ENCODE results near the gene JAK3. TPM values are rescaled to one million over a fixed set of nuclear protein-coding genes. Genes with fewer than 3 reads are reported as not detected.
A peak's percentile ranks its signal among the peaks of the same experiment; 100 is the strongest.

Gene JAK3
- total and polyA plus RNA-seq, 7 experiments from 2014 or later, result 125 to 296 (median 169) TPM

GRCh38 chr19:17837972-17838371 is 9.8 kb downstream of the JAK3 start:
- intact Hi-C loops (cut with micrococcal nuclease), result no loop called here
- Mint-ChIP-seq H3K36me3 (peaks cover 17 to 56% (median 26%) of the 10 kb centered on the region in 5 donors), H3K4me3 (no peak overlapping the region), H3K9me3 (peaks cover 0 to 3% (median 0%) of the 10 kb centered on the region in 11 donors), H3K4me1 (peaks cover 14 to 47% (median 24%) of the 10 kb centered on the region in 7 donors), H3K27ac (peak overlapping the region in 5 of 9 donors; percentile 9 to 59 (median 39)), H3K27me3 (no peaks in the 10 kb centered on the region)
- H3K27ac ChIP-seq (ENCODE audit: low read depth, low read length), result peak overlapping the region; percentile 34
- ChIA-PET CTCF (interaction anchor here (0.7 kb wide), 1 partner anchor 50 kb away, joined by 6 read pairs; no protein-coding TSS in a partner anchor), POLR2A (interaction anchor here (1.3 kb wide), 1 partner anchor 21 kb away, joined by 4 read pairs; the partner anchor contains the start of gene RPL18A)
- peaks cover 0 to under 1% of the 10 kb centered on the region in 2 donors for H3K4me1 ChIP-seq (ENCODE audit: control insufficient read depth in 2 of 2, insufficient read depth in 2 of 2, low read length in 2 of 2)
- H3K36me3 ChIP-seq (ENCODE audit: control insufficient read depth in 2 of 3, insufficient read depth in 3 of 3, low read length in 3 of 3), result peaks cover 35 to 97% (median 49%) of the 10 kb centered on the region in 3 experiments
- H3K4me3 ChIP-seq (ENCODE audit: low read length), result no peak overlapping the region
- no peak for DNase-seq
- no peaks in the 10 kb centered on the region for H3K27me3 ChIP-seq (ENCODE audit: control insufficient read depth in 2 of 2, insufficient read depth in 2 of 2, low read length in 2 of 2)
- no peaks in the 10 kb centered on the region for H3K9me3 ChIP-seq (ENCODE audit: control insufficient read depth in 2 of 3, low read length in 3 of 3)
- ATAC-seq, result no peak

- Histone ChIP-seq H3K27me3 (ENCODE audit: control insufficient read depth in 2 of 2, insufficient read depth in 2 of 2, low read length in 2 of 2) (no peaks in the 10 kb centered on the region), H3K4me1 (ENCODE audit: control insufficient read depth in 2 of 2, insufficient read depth in 2 of 2, low read length in 2 of 2) (no peaks in the 10 kb centered on the region), H3K27ac (ENCODE audit: low read depth, low read length) (peak overlapping the region; percentile 33), H3K36me3 (ENCODE audit: control insufficient read depth in 2 of 3, insufficient read depth in 3 of 3, low read length in 3 of 3) (peaks cover 47 to 97% (median 57%) of the 10 kb centered on the region in 3 experiments), H3K9me3 (ENCODE audit: control insufficient read depth in 2 of 3, low read length in 3 of 3) (no peaks in the 10 kb centered on the region), H3K4me3 (ENCODE audit: low read length) (no peak overlapping the region)
- intact Hi-C loops (cut with micrococcal nuclease), result no loop called here
- H3K4me1 Mint-ChIP-seq, result peaks cover 14 to 45% (median 24%) of the 10 kb centered on the region in 7 donors
- ATAC-seq (no peak), DNase-seq (no peak)
- H3K4me3 Mint-ChIP-seq, result no peak overlapping the region
- POLR2A ChIA-PET, result interaction anchor here (0.6 kb wide), 1 partner anchor 23 kb away, joined by 3 read pairs; no protein-coding TSS in a partner anchor
- peak overlapping the region; percentile 0 to 83 (median 75) for H3K27ac Mint-ChIP-seq
- H3K36me3 Mint-ChIP-seq, result peaks cover 22 to 67% (median 26%) of the 10 kb centered on the region in 5 donors
- CTCF ChIA-PET, result no interaction called here
- H3K9me3 Mint-ChIP-seq, result peaks cover 0 to 5% (median 0%) of the 10 kb centered on the region in 11 donors
- H3K27me3 Mint-ChIP-seq, result no peaks in the 10 kb centered on the region
Measured at GRCh38 chr19:17836530-17836929, 11.3 kb downstream of the JAK3 start.

DNA sequence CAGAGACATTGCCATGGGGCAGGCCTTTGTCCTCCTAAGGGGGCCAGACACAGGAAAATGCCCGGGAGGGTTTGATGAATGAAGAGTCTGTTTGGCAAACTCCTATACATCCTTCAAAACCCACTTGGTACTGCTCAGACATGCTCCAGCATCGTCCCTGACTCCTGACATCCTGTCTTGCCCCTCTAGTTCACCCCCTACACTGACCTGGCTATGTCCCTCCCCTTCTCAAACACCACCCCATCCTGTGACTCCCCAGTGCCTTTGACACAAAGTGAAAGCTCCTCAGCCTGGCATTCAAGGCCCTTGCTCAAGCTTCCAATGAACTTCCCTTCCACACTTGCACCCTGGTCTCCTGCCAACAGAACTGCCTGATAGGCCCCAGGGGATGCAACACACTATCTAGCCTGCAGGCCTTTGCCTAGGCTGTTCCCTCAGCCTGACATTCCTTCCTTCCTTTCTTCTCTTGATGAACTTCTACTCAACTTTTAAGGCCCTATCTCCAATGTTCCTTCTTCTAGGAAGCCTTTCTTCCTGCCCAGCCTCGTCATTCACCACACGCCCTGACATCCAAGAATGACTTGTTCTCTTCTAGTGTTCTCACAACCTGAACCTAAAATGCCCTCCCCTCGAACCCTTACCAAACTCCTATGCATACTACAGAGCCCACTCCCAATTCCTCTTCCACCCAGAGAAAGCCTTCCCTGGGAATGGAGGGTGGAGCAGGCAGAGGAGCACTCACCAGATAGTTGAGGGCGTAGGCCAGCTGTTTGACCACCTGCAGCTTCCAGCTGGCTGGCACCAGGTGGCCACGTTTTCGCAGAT is 12.4 kb downstream of the JAK3 start:
- H3K4me1 Mint-ChIP-seq, result peaks cover 14 to 43% (median 19%) of the 10 kb centered on the region in 7 donors
- POLR2A ChIA-PET, result interaction anchor here (1.2 to 1.4 kb wide), 2 partner anchors 12 to 15 kb away, joined by 4 to 5 read pairs; partner anchors contain the start of gene JAK3
- intact Hi-C loops (cut with micrococcal nuclease), result no loop called here
- ATAC-seq (no peak), DNase-seq (no peak)
- H3K9me3 Mint-ChIP-seq, result peaks cover 0 to 5% (median 0%) of the 10 kb centered on the region in 11 donors
- CTCF ChIA-PET, result interaction anchor here (1.2 kb wide), 1 partner anchor 10 kb away, joined by 3 read pairs; no protein-coding TSS in a partner anchor
- Histone ChIP-seq H3K36me3 (ENCODE audit: control insufficient read depth in 2 of 3, insufficient read depth in 3 of 3, low read length in 3 of 3) (peaks cover 40 to 96% (median 53%) of the 10 kb centered on the region in 3 experiments), H3K27ac (ENCODE audit: low read depth, low read length) (peak overlapping the region; percentile 46), H3K27me3 (ENCODE audit: control insufficient read depth in 2 of 2, insufficient read depth in 2 of 2, low read length in 2 of 2) (no peaks in the 10 kb centered on the region), H3K9me3 (ENCODE audit: control insufficient read depth in 2 of 3, low read length in 3 of 3) (no peaks in the 10 kb centered on the region), H3K4me3 (ENCODE audit: low read length) (no peak overlapping the region), H3K4me1 (ENCODE audit: control insufficient read depth in 2 of 2, insufficient read depth in 2 of 2, low read length in 2 of 2) (no peaks in the 10 kb centered on the region)
- H3K36me3 Mint-ChIP-seq, result peaks cover 19 to 69% (median 22%) of the 10 kb centered on the region in 5 donors
- H3K4me3 Mint-ChIP-seq, result no peak overlapping the region
- H3K27me3 Mint-ChIP-seq, result no peaks in the 10 kb centered on the region
- H3K27ac Mint-ChIP-seq, result peak overlapping the region; percentile 22 to 91 (median 72)

DNA sequence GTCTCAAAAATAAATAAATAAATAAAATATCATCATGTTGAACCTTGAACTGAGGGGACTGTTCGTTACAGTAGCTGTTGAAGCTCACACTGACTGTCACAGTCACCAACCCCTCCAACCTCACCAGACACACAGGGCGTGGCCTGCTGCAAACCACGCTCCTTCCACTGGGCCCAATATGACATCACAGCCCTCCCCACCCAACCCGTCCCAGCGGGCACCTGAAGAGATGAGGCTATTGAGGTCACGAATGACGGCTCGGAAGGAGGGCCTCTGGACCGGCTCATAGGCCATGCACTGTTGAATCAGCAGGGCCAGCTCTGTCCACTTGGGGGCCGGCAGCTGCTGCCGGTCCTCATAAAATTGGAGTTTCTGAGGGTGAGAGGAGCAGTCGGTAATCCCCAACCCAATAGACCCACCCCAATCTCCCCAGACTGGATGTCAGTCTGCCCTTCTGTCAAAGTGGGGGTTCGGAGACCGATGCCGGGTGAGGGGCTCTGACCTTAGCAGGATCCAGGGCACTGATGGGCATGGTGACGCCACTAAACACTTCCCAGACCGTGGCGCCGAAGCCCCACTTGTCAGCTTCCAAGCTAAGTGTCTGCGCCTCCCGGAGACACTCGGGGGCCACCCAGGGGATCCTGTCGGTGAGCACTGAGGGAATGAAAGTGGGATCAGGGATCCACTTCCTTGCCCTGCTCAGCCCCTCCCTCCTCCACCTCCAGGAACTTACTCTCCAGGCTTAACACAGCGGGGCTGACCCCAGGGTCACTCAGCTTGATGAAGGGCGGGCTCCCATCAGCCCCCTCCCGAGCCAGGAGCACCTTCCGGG is 13.2 kb downstream of the JAK3 start:
- H3K4me3 Mint-ChIP-seq, result no peak overlapping the region
- intact Hi-C loops (cut with micrococcal nuclease), result no loop called here
- peak overlapping the region; percentile 46 for H3K27ac ChIP-seq (ENCODE audit: low read depth, low read length)
- no peak overlapping the region for H3K4me3 ChIP-seq (ENCODE audit: low read length)
- no peaks in the 10 kb centered on the region for H3K9me3 ChIP-seq (ENCODE audit: control insufficient read depth in 2 of 3, low read length in 3 of 3)
- H3K4me1 ChIP-seq (ENCODE audit: control insufficient read depth in 2 of 2, insufficient read depth in 2 of 2, low read length in 2 of 2), result no peaks in the 10 kb centered on the region
- CTCF ChIA-PET, result interaction anchor here (1.2 kb wide), 1 partner anchor 11 kb away, joined by 3 read pairs; no protein-coding TSS in a partner anchor
- peaks cover 18 to 69% (median 22%) of the 10 kb centered on the region in 5 donors for H3K36me3 Mint-ChIP-seq
- peaks cover 14 to 40% (median 18%) of the 10 kb centered on the region in 7 donors for H3K4me1 Mint-ChIP-seq
- peak overlapping the region in 4 of 9 donors; percentile 17 to 83 (median 26) for H3K27ac Mint-ChIP-seq
- no peak for DNase-seq
- no peak for ATAC-seq
- no peaks in the 10 kb centered on the region for H3K27me3 Mint-ChIP-seq
- peaks cover 33 to 96% (median 50%) of the 10 kb centered on the region in 3 experiments for H3K36me3 ChIP-seq (ENCODE audit: control insufficient read depth in 2 of 3, insufficient read depth in 3 of 3, low read length in 3 of 3)
- no peaks in the 10 kb centered on the region for H3K27me3 ChIP-seq (ENCODE audit: control insufficient read depth in 2 of 2, insufficient read depth in 2 of 2, low read length in 2 of 2)
- POLR2A ChIA-PET, result interaction anchor here (1.0 to 1.4 kb wide), 3 partner anchors 8 to 14 kb away, joined by 3 to 5 read pairs (median 4); partner anchors contain the start of gene JAK3
- H3K9me3 Mint-ChIP-seq, result peaks cover 0 to 5% (median 0%) of the 10 kb centered on the region in 11 donors

DNA sequence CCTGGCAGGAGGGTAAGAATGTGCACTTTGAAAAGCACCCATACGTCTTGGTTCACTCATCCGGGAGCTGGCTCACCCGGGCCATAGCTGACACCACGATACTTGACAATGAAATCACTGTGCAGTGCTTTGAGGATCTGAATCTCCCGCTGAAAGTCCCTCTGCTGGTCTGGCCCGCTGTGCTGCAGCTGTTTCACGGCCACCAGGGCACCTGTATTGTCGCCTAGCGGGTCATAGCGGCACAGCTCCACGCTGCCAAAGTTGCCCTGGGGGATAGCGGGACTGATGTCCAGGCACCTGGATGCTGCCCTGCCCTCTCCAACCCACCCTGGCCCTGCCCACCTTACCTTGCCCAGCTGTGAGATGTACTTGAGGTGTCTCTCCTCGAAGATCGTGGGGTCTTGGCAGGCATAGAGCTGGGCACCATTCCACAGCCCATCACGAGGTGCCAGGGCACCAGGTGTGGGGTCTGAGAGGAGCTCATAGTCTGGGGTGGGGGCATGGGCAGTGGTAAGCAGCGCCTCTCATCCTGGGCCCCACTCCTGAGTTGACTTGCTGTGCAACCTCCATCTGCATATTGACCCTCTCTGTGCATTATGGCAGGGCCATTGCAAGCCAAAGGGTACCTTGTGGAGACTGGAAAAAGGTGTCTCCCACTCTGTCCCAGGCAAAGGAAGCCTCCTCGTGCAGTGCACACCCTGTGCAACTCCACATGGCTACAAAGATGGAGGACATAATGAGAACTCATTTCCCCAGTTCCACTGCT is 15.2 kb downstream of the JAK3 start:
- Mint-ChIP-seq H3K4me1 (peaks cover 10 to 36% (median 21%) of the 10 kb centered on the region in 7 donors), H3K27me3 (no peaks in the 10 kb centered on the region), H3K36me3 (peaks cover 19 to 65% (median 25%) of the 10 kb centered on the region in 5 donors), H3K9me3 (peaks cover 0 to 5% (median 0%) of the 10 kb centered on the region in 11 donors), H3K27ac (peak overlapping the region in 6 of 9 donors; percentile 10 to 74 (median 14)), H3K4me3 (no peak overlapping the region)
- intact Hi-C loops (cut with micrococcal nuclease), result loop anchor here in 1 of 2 donors (2.0 kb wide), 1 partner anchor 14 kb away; the partner anchor contains the start of gene JAK3
- Histone ChIP-seq H3K4me3 (ENCODE audit: low read length) (no peak overlapping the region), H3K36me3 (ENCODE audit: control insufficient read depth in 2 of 3, insufficient read depth in 3 of 3, low read length in 3 of 3) (peaks cover 19 to 95% (median 44%) of the 10 kb centered on the region in 3 experiments), H3K4me1 (ENCODE audit: control insufficient read depth in 2 of 2, insufficient read depth in 2 of 2, low read length in 2 of 2) (no peaks in the 10 kb centered on the region), H3K9me3 (ENCODE audit: control insufficient read depth in 2 of 3, low read length in 3 of 3) (no peaks in the 10 kb centered on the region), H3K27ac (ENCODE audit: low read depth, low read length) (no peak overlapping the region), H3K27me3 (ENCODE audit: control insufficient read depth in 2 of 2, insufficient read depth in 2 of 2, low read length in 2 of 2) (no peaks in the 10 kb centered on the region)
- ChIA-PET POLR2A (interaction anchor here (0.6 to 1.4 kb wide), 5 partner anchors 13 to 107 kb away, joined by 3 to 4 read pairs (median 3); no protein-coding TSS in a partner anchor), CTCF (interaction anchor here (0.6 kb wide), 2 partner anchors 28 to 371 kb away, joined by 3 to 5 read pairs; no protein-coding TSS in a partner anchor)
- no peak for DNase-seq
- no peak for ATAC-seq
